HG03439 (cell line): ENCODE data around the gene OR2A12.
"Not testable (repeated sequence)": the region's sequence is repeated elsewhere in the genome, so short reads cannot be mapped to it uniquely, and the experiment has no call there.

Experiments
- ATAC-seq: cut with Tn5 transposase; IDR thresholded peaks from one replicate; pipeline ENCODE4 v1.9.1; 2021; ENCODE audit warnings: mild to moderate bottlenecking, moderate library complexity; ENCODE audit not compliant: unreplicated experiment

Gene OR2A12

GRCh38 chr7:144113651-144114050 lies 27.6 kb downstream of the OR2A12 start:
- ATAC-seq = no peak

- ATAC-seq = no peak
Measured at GRCh38 chr7:144118341-144118740, 32.3 kb downstream of the OR2A12 start.

- no peak for ATAC-seq
Measured at GRCh38 chr7:144122876-144123275, 36.8 kb downstream of the OR2A12 start, which contains the start of gene OR2A14. Gene OR2A14 (plus strand): TSS chr7:144123176. CDS start chr7:144129113, 5,937 bp downstream.

- peak; percentile 99 for ATAC-seq
Measured at GRCh38 chr7:144127714-144128334, 41.7 kb downstream of the OR2A12 start.

- ATAC-seq = not testable (repeated sequence)
Measured at GRCh38 chr7:144129601-144130000, 43.5 kb downstream of the OR2A12 start.

- no peak for ATAC-seq
Measured at GRCh38 chr7:144130730-144131129, 44.7 kb downstream of the OR2A12 start.

- no peak for ATAC-seq
Measured at GRCh38 chr7:144132262-144132661, 46.2 kb downstream of the OR2A12 start.

GRCh38 chr7:144133307-144133706 lies 47.2 kb downstream of the OR2A12 start:
- ATAC-seq = no peak

- ATAC-seq = no peak
Measured at GRCh38 chr7:144134116-144134515, 48.0 kb downstream of the OR2A12 start.

- ATAC-seq = no peak
Measured at GRCh38 chr7:144137501-144137900, 51.4 kb downstream of the OR2A12 start.

- ATAC-seq = no peak
Measured at GRCh38 chr7:144142187-144142586, 56.1 kb downstream of the OR2A12 start.

GRCh38 chr7:144144426-144144825 lies 58.3 kb downstream of the OR2A12 start:
- ATAC-seq = no peak

GRCh38 chr7:144148224-144148827 lies 62.2 kb downstream of the OR2A12 start:
- no peak for ATAC-seq
